Liver (tissue), 3 donors: ENCODE data around the gene ATP6V1F.
A peak's percentile ranks its signal among the peaks of the same experiment; 100 is the strongest.

Experiments used
- EGR1 ChIP-seq, 2 donors: IDR thresholded peaks; 2 replicates each; pipeline ENCODE4 v1.6.1; 2016 to 2018; ENCODE audit warnings: antibody characterized with exemption in 2 of 2, low read depth in 2 of 2
- FOXA1 ChIP-seq: IDR thresholded peaks from 2 replicates; pipeline ENCODE4 v1.6.1; 2016; ENCODE audit warnings: antibody characterized with exemption
- HNF4G ChIP-seq: IDR thresholded peaks from 2 replicates; pipeline ENCODE4 v1.6.1; 2016; ENCODE audit warnings: antibody characterized with exemption
- JUND ChIP-seq, 2 donors: IDR thresholded peaks; 2 replicates each; pipeline ENCODE4 v1.6.1; 2016; ENCODE audit warnings: antibody characterized with exemption in 2 of 2
- RAD21 ChIP-seq, 2 donors: IDR thresholded peaks; 2 replicates each; pipeline ENCODE4 v1.6.1; 2016; ENCODE audit warnings: antibody characterized with exemption in 2 of 2, mild to moderate bottlenecking in 2 of 2
- TAF1 ChIP-seq: conservative IDR thresholded peaks from 2 replicates; pipeline ENCODE4 v1.6.1; 2016; ENCODE audit warnings: antibody characterized with exemption, mild to moderate bottlenecking
- YY1 ChIP-seq: IDR thresholded peaks from 2 replicates; pipeline ENCODE4 v1.6.1; 2016; ENCODE audit warnings: antibody characterized with exemption, mild to moderate bottlenecking
- TF ChIP-seq, protein P1 (sequence below): fragments of 150-350 bp; IDR thresholded peaks from 2 replicates; pipeline ENCODE4 v1.5.1; 2017; ENCODE audit warnings: improper control_type of control experiment, low read depth, low read length; ENCODE audit not compliant: missing input control
- TF ChIP-seq, protein P2 (sequence below): IDR thresholded peaks from 2 replicates; pipeline ENCODE4 v1.6.1; 2016; ENCODE audit warnings: antibody characterized with exemption
- TF ChIP-seq, protein P3 (sequence below): IDR thresholded peaks from 2 replicates; pipeline ENCODE4 v1.6.1; 2016; ENCODE audit warnings: antibody characterized with exemption, mild to moderate bottlenecking
- TF ChIP-seq, protein P4 (sequence below): IDR thresholded peaks from 2 replicates; pipeline ENCODE4 v1.6.1; 2016; ENCODE audit warnings: antibody characterized with exemption
- TF ChIP-seq, protein P5 (sequence below): IDR thresholded peaks from 2 replicates; pipeline ENCODE4 v1.6.1; 2016; ENCODE audit warnings: antibody characterized with exemption
- donor health status: healthy.
- donor health status: healthy.

DNA sequence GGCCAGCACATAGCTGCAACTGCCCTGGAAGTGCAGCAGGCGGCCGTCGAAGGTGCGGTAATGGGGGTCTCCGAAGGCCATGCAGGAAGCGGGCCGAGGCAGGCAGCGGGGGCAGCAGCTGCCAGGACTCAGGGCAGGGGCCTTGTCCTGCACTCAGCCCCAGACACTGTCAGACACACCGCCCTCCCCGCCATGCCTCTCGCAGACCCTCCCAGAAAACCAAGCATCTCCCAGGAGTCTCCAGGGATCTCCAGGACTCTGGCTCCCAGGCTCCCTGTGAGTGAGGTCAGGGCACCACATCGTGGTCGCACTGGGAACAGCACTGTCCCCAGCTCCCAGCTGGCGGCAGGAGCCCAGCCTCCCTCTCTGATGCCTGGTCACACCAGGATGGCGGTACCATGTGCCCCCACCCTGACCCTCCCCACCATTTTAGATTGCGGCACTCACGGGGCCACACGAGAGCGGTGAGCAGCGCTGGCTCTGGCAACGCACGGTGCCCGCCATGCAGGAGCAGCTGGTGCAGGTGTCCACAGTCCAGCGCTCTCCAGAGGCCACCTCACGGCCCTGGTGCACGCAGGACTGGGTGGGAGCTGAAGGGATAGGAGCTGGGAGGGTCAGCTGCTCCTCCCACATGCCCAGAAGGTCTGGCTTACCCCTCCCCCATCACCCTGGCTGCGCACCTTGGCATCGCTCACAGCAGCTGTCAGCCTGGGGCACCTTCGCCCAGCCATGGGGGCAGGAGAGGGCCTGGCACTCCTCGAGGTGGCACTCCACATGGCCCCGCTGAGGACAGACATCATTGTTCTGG is 17.5 kb downstream of the ATP6V1F start:
- TF ChIP-seq EGR1 (IDR thresholded peaks at IDR 0.05; ENCODE audit: low read depth in 2 of 2) (no peak), HNF4G (no peak), TAF1 (no peak), JUND (IDR thresholded peaks at IDR 0.05) (no peak), YY1 (no peak), RAD21 (IDR thresholded peaks at IDR 0.05) (peak; percentile 83 to 88), FOXA1 (no peak)
- TF ChIP-seq, protein P1, sequence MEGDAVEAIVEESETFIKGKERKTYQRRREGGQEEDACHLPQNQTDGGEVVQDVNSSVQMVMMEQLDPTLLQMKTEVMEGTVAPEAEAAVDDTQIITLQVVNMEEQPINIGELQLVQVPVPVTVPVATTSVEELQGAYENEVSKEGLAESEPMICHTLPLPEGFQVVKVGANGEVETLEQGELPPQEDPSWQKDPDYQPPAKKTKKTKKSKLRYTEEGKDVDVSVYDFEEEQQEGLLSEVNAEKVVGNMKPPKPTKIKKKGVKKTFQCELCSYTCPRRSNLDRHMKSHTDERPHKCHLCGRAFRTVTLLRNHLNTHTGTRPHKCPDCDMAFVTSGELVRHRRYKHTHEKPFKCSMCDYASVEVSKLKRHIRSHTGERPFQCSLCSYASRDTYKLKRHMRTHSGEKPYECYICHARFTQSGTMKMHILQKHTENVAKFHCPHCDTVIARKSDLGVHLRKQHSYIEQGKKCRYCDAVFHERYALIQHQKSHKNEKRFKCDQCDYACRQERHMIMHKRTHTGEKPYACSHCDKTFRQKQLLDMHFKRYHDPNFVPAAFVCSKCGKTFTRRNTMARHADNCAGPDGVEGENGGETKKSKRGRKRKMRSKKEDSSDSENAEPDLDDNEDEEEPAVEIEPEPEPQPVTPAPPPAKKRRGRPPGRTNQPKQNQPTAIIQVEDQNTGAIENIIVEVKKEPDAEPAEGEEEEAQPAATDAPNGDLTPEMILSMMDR, result peak; percentile 81
- TF ChIP-seq, protein P2, sequence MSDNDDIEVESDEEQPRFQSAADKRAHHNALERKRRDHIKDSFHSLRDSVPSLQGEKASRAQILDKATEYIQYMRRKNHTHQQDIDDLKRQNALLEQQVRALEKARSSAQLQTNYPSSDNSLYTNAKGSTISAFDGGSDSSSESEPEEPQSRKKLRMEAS, result no peak
- TF ChIP-seq, protein P3, sequence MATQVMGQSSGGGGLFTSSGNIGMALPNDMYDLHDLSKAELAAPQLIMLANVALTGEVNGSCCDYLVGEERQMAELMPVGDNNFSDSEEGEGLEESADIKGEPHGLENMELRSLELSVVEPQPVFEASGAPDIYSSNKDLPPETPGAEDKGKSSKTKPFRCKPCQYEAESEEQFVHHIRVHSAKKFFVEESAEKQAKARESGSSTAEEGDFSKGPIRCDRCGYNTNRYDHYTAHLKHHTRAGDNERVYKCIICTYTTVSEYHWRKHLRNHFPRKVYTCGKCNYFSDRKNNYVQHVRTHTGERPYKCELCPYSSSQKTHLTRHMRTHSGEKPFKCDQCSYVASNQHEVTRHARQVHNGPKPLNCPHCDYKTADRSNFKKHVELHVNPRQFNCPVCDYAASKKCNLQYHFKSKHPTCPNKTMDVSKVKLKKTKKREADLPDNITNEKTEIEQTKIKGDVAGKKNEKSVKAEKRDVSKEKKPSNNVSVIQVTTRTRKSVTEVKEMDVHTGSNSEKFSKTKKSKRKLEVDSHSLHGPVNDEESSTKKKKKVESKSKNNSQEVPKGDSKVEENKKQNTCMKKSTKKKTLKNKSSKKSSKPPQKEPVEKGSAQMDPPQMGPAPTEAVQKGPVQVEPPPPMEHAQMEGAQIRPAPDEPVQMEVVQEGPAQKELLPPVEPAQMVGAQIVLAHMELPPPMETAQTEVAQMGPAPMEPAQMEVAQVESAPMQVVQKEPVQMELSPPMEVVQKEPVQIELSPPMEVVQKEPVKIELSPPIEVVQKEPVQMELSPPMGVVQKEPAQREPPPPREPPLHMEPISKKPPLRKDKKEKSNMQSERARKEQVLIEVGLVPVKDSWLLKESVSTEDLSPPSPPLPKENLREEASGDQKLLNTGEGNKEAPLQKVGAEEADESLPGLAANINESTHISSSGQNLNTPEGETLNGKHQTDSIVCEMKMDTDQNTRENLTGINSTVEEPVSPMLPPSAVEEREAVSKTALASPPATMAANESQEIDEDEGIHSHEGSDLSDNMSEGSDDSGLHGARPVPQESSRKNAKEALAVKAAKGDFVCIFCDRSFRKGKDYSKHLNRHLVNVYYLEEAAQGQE, result no peak
- TF ChIP-seq, protein P4, sequence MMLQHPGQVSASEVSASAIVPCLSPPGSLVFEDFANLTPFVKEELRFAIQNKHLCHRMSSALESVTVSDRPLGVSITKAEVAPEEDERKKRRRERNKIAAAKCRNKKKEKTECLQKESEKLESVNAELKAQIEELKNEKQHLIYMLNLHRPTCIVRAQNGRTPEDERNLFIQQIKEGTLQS, result no peak
- TF ChIP-seq, protein P5, sequence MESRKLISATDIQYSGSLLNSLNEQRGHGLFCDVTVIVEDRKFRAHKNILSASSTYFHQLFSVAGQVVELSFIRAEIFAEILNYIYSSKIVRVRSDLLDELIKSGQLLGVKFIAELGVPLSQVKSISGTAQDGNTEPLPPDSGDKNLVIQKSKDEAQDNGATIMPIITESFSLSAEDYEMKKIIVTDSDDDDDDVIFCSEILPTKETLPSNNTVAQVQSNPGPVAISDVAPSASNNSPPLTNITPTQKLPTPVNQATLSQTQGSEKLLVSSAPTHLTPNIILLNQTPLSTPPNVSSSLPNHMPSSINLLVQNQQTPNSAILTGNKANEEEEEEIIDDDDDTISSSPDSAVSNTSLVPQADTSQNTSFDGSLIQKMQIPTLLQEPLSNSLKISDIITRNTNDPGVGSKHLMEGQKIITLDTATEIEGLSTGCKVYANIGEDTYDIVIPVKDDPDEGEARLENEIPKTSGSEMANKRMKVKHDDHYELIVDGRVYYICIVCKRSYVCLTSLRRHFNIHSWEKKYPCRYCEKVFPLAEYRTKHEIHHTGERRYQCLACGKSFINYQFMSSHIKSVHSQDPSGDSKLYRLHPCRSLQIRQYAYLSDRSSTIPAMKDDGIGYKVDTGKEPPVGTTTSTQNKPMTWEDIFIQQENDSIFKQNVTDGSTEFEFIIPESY, result no peak
